GM12878 (cell line): ENCODE results near the gene KIAA1328. TPM values are rescaled to one million over a fixed set of nuclear protein-coding genes. Genes with fewer than 3 reads are reported as not detected.
"Not testable (repeated sequence)": the region's sequence is repeated elsewhere in the genome, so short reads cannot be mapped to it uniquely, and the experiment has no call there.

Experiments used
- ATAC-seq: fragments of 200-7000 bp; cut with Tn5 transposase; 3 replicates; pipeline ENCODE4 v1.9.1; 2020; ENCODE audit warnings: mild to moderate bottlenecking, moderate library complexity
- BruUV-seq: library from RNA; stranded (reverse); fragments of 400-500 nt; replicated peaks from 2 replicates; lab custom pipeline; 2021; lab: Mats Ljungman, UMichigan
- CTCF ChIA-PET: fragments of 300-600 bp; sonication (Branson Sonifier 250); formaldehyde crosslinking; extraction: SDS; loops from one replicate; lab custom pipeline; 2021; ENCODE audit warnings: inconsistent platforms; lab: Yijun Ruan, JAX
- POLR2A ChIA-PET: fragments of 350-600 bp; formaldehyde crosslinking; extraction: SDS; loops from one replicate; lab custom pipeline; 2021; ENCODE audit warnings: inconsistent platforms; lab: Charles Lee
- RAD21 ChIA-PET: fragments of 300-600 bp; sonication (Branson Sonifier 250); formaldehyde crosslinking; loops from one replicate; lab custom pipeline; 2023; ENCODE audit warnings: antibody characterized with exemption; ENCODE audit not compliant: unreplicated experiment; lab: Charles Lee
- SMC1A ChIA-PET: fragments of 300-600 bp; sonication (Branson Sonifier 250); formaldehyde crosslinking; loops from one replicate; lab custom pipeline; 2023; ENCODE audit not compliant: unreplicated experiment, uncharacterized antibody; lab: Charles Lee
- DNase-seq: peaks from one replicate; pipeline ENCODE4 v3.0.0-alpha.2; 2011; ENCODE audit warnings: low read depth, low spot score
- FAIRE-seq: peaks from 3 replicates; lab custom pipeline; 2011; peaks lifted over from hg19 to GRCh38; lab: Jason Lieb, UNC
- H2AFZ ChIP-seq: 2 replicates; pipeline ENCODE4 v1.6.0; 2011; ENCODE audit warnings: low read depth, low read length, control low read depth; ENCODE audit not compliant: control insufficient read depth
- H3K27ac ChIP-seq: 2 replicates; pipeline ENCODE4 v1.5.1; 2011; ENCODE audit warnings: control low read depth; ENCODE audit not compliant: control insufficient read depth, insufficient read depth
- H3K27me3 ChIP-seq, 2 experiments: replicated peaks in 1 of 2; 2 replicates each; pipeline versions ENCODE4 v1.6.0 to v1.6.1; 2011; ENCODE audit warnings: low read length in 1 of 2; ENCODE audit not compliant: control insufficient read depth in 2 of 2, insufficient read depth in 2 of 2
- H3K36me3 ChIP-seq, 2 experiments: 2 replicates each; pipeline ENCODE4 v1.5.1; 2011; ENCODE audit warnings: low read length in 1 of 2; ENCODE audit not compliant: control insufficient read depth in 2 of 2, insufficient read depth in 2 of 2
- H3K4me1 ChIP-seq: 2 replicates; pipeline ENCODE4 v1.6.1; 2011; ENCODE audit warnings: mild to moderate bottlenecking, low read length, moderate library complexity, mixed read lengths; ENCODE audit not compliant: control insufficient read depth, insufficient read depth
- H3K4me2 ChIP-seq: 2 replicates; pipeline ENCODE4 v1.6.0; 2011; ENCODE audit warnings: control low read depth; ENCODE audit not compliant: control insufficient read depth, insufficient read depth
- H3K4me3 ChIP-seq: fragments of 200-600 bp; sonication (generic); 2 replicates; pipeline ENCODE4 v1.5.1; 2016
- H3K79me2 ChIP-seq: 2 replicates; pipeline ENCODE4 v1.6.0; 2011; ENCODE audit warnings: low read length; ENCODE audit not compliant: control insufficient read depth, insufficient read depth
- H3K9ac ChIP-seq: 2 replicates; pipeline ENCODE4 v1.8.0; 2011; ENCODE audit warnings: low read length, control low read depth, mixed read lengths; ENCODE audit not compliant: control insufficient read depth, insufficient read depth
- H3K9me3 ChIP-seq: replicated peaks from 3 replicates; pipeline ENCODE4 v1.5.1; 2011; ENCODE audit warnings: mild to moderate bottlenecking, low read length; ENCODE audit not compliant: control insufficient read depth, insufficient read depth
- H4K20me1 ChIP-seq: 2 replicates; pipeline ENCODE4 v1.6.0; 2011; ENCODE audit not compliant: control insufficient read depth, insufficient read depth
- GABPA ChIP-seq: IDR thresholded peaks from 2 replicates; pipeline ENCODE4 v1.6.1; 2014; ENCODE audit warnings: antibody characterized with exemption, low read depth, mild to moderate bottlenecking, inconsistent platforms
- RUNX3 ChIP-seq: IDR thresholded peaks from 2 replicates; pipeline ENCODE4 v1.6.1; 2012; ENCODE audit warnings: low read length, inconsistent platforms
- ZNF207 ChIP-seq: fragments of 450-650 bp; IDR thresholded peaks from 2 replicates; pipeline ENCODE4 v1.6.1; 2014; ENCODE audit warnings: antibody characterized with exemption, mild to moderate bottlenecking, borderline replicate concordance
- WGBS: methylation state at CpG from one replicate; pipeline ENCODE4 v1.1.6; 2016; ENCODE audit warnings: low lambda C conversion rate; ENCODE audit not compliant: insufficient replicate concordance, insufficient coverage; ENCODE audit errors: missing lambda C conversion rate; 5-methylcytosine and 5-hydroxymethylcytosine counted together
- in situ Hi-C: fragments of 300-500 bp; cut with MboI; formaldehyde crosslinking; loops from 9 replicates; pipeline ENCODE4 v1.14.3; 2018; ENCODE audit warnings: mixed read lengths
- intact Hi-C: fragments of 100-400 bp; cut with micrococcal nuclease; formaldehyde crosslinking; loops from one replicate; pipeline ENCODE4 v1.14.2; 2022; ENCODE audit not compliant: unreplicated experiment
- polyA plus RNA-seq, 11 experiments: library from polyadenylated mRNA; depleted of rRNA in 4 of 11; unstranded in 6 of 11; stranded (reverse) in 5 of 11; fragments of >200 nt; fragmentation: Nextera tagmentation in 4 of 11; fragmentation: Illumina TruSeq in 1 of 11; extraction: Ambion mirVana in 4 of 11; extraction: Trizol in 1 of 11; gene quantifications; 1 replicate in 1 of 11; 2 replicates in 10 of 11; pipeline versions ENCODE4 v1.2.1 to v1.2.3, GENCODE V29; 2011 to 2016; ENCODE audit warnings: inconsistent platforms in 2 of 11, missing spikeins in 2 of 11, low read depth in 1 of 11
- total RNA-seq, 4 experiments: library from RNA; depleted of rRNA in 3 of 4; stranded (reverse); fragments of >200 nt in 3 of 4; fragmentation: Illumina TruSeq in 1 of 4; extraction: Trizol in 1 of 4; gene quantifications; 2 replicates each; pipeline versions ENCODE4 v1.2.1 to v1.2.3, GENCODE V29; 2013 to 2021

The KIAA1328 gene
- total and polyA plus RNA-seq, 10 of the 15 experiments (the other 5 are each of a cell fraction or from before 2014, with no cell fraction given), result 3.1 to 7.1 (median 4.6) TPM

DNA sequence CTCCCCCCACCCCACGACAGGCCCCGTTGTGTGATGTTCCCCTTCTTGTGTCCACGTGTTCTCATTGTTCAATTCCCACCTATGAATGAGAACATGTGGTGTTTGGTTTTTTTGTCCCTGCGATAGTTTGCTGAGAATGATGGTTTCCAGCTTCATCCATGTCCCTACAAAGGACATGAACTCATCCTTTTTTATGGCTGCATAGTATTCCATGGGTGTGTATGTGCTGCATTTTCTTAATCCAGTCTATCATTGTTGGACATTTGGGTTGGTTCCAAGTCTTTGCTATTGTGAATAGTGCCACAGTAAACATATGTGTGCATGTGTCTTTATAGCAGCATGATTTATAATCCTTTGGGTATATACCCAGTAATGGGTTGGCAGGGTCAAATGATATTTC is 80.4 kb downstream of the KIAA1328 start:
- H3K4me1 ChIP-seq, H3K9ac ChIP-seq, H3K27me3 ChIP-seq, FAIRE-seq, ATAC-seq, H3K4me3 ChIP-seq, H3K9me3 ChIP-seq, intact Hi-C loops, H2AFZ ChIP-seq, RAD21 ChIA-PET, H3K27ac ChIP-seq, CTCF ChIA-PET, SMC1A ChIA-PET, H3K79me2 ChIP-seq, BruUV-seq, in situ Hi-C loops, H4K20me1 ChIP-seq, H3K4me2 ChIP-seq, DNase-seq, H3K36me3 ChIP-seq, POLR2A ChIA-PET: not testable (repeated sequence)
- WGBS, result 100% methylated on average over 2 of the region's 4 CpGs

DNA sequence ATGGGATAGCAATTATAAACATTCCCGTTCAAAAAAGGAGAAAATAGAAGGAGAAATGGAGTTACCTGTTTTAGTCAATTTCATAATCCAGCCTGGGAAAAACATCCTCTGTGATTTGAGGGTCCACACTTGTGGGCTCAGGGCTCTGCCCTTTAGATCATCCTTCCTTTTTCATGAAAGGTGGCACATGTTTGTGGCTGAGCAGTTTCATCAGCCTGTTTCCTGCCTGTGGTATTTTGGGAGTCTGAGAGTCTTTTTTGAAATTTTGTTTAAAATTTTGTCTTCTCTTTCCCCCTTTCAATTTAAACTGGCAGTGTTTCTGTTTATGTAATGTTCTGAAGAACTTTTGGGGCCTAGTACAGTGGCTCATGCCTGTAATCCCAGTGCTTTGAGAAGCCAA is 84.0 kb downstream of the KIAA1328 start:
- SMC1A ChIA-PET, result no interaction called here
- RAD21 ChIA-PET, result no interaction called here
- WGBS, result 60% methylated on average over 1 of the region's 1 CpG
- H3K4me2 ChIP-seq, result peak overlapping the region; percentile 40; the same call in 1 of the 2 replicates
- H2AFZ ChIP-seq, result peak overlapping the region; percentile 37
- no peaks in the 10 kb centered on the region for H3K9me3 ChIP-seq
- H3K79me2 ChIP-seq, result no peaks in the 10 kb centered on the region
- POLR2A ChIA-PET, result no interaction called here
- ATAC-seq (peak; percentile 46), FAIRE-seq (no peak), DNase-seq (peak; percentile 5)
- CTCF ChIA-PET, result no interaction called here
- H3K27me3 ChIP-seq, result no peaks in the 10 kb centered on the region
- 0 out of 2 replicates have a peak overlapping the region, but pooled peaks have one; percentile 29 for H3K27ac ChIP-seq
- no peak overlapping the region for H3K4me3 ChIP-seq
- H3K9ac ChIP-seq, result no peak overlapping the region
- peaks cover 4% of the 10 kb centered on the region for H3K4me1 ChIP-seq
- intact Hi-C loops, result no loop called here
- TF ChIP-seq GABPA, result no peak
- peak; percentile 68 for TF ChIP-seq RUNX3
- no peak for TF ChIP-seq ZNF207
- in situ Hi-C loops, result no loop called here
- BruUV-seq, result no TSS peak
- H3K36me3 ChIP-seq, result no peaks in the 10 kb centered on the region
- no peaks in the 10 kb centered on the region for H4K20me1 ChIP-seq
